ENCODE results near the gene HDGFL2.

HDGFL2 gene

GRCh38 chr19:4536798-4537197, 64.7 kb downstream of the HDGFL2 start:
- TF ChIP-seq CTCF (IDR thresholded peaks at IDR 0.05; ENCODE audit: low read depth, low read length, poor library complexity, severe bottlenecking): no peak
- TF ChIP-seq EZH2phosphoT487 (IDR thresholded peaks at IDR 0.05; ENCODE audit: borderline replicate concordance, low read length): no peak
- Histone ChIP-seq H4K20me1 (ENCODE audit: control insufficient read depth, insufficient read depth, low read depth, low read length) (no peaks in the 10 kb centered on the region), H3K27ac (ENCODE audit: low read depth, low read length) (no peak overlapping the region), H3K9me2 (replicated peaks; ENCODE audit: control insufficient read depth, low read length) (no peaks in the 10 kb centered on the region), H3F3A (ENCODE audit: control insufficient read depth, insufficient read depth) (no peaks in the 10 kb centered on the region), H3K4me1 (ENCODE audit: control insufficient read depth, low read length) (peaks cover 23% of the 10 kb centered on the region), H3K4me2 (ENCODE audit: low read length) (no peak overlapping the region), H3K4me3 (ENCODE audit: low read length) (no peak overlapping the region), H3K36me3 (ENCODE audit: control insufficient read depth, low read length) (no peaks in the 10 kb centered on the region), H3K9me3 (ENCODE audit: control insufficient read depth, insufficient read depth, low read length) (peaks cover 4% of the 10 kb centered on the region; the same call in 1 of the 2 replicates), H3K27me3 (ENCODE audit: control insufficient read depth, low read length) (0 out of 2 replicates have a peak, but pooled peaks cover 2% of the 10 kb centered on the region), H3K79me2 (ENCODE audit: control insufficient read depth, low read length) (no peaks in the 10 kb centered on the region)

- no peak overlapping the region for H3K4me3 ChIP-seq (ENCODE audit: low read length)
- H3K27ac ChIP-seq (ENCODE audit: low read depth, low read length): no peak overlapping the region
- 0 out of 2 replicates have a peak, but pooled peaks cover 2% of the 10 kb centered on the region for H3K27me3 ChIP-seq (ENCODE audit: control insufficient read depth, low read length)
Measured at GRCh38 chr19:4537953-4538600, 66.0 kb downstream of the HDGFL2 start.

GRCh38 chr19:4538601-4538954, 66.5 kb downstream of the HDGFL2 start:
- Histone ChIP-seq H4K20me1 (ENCODE audit: control insufficient read depth, insufficient read depth, low read depth, low read length) (no peaks in the 10 kb centered on the region), H3K27ac (ENCODE audit: low read depth, low read length) (no peak overlapping the region), H3K79me2 (ENCODE audit: control insufficient read depth, low read length) (no peaks in the 10 kb centered on the region), H3K4me3 (ENCODE audit: low read length) (no peak overlapping the region), H3K36me3 (ENCODE audit: control insufficient read depth, low read length) (no peaks in the 10 kb centered on the region), H3F3A (ENCODE audit: control insufficient read depth, insufficient read depth) (no peaks in the 10 kb centered on the region), H3K4me1 (ENCODE audit: control insufficient read depth, low read length) (peaks cover 23% of the 10 kb centered on the region), H3K27me3 (ENCODE audit: control insufficient read depth, low read length) (0 out of 2 replicates have a peak, but pooled peaks cover 2% of the 10 kb centered on the region), H3K9me3 (ENCODE audit: control insufficient read depth, insufficient read depth, low read length) (peaks cover 4% of the 10 kb centered on the region; the same call in 1 of the 2 replicates), H3K9me2 (replicated peaks; ENCODE audit: control insufficient read depth, low read length) (no peaks in the 10 kb centered on the region), H3K4me2 (ENCODE audit: low read length) (no peak overlapping the region)
- TF ChIP-seq EZH2phosphoT487 (IDR thresholded peaks at IDR 0.05; ENCODE audit: borderline replicate concordance, low read length): no peak
- no peak for TF ChIP-seq CTCF (IDR thresholded peaks at IDR 0.05; ENCODE audit: low read depth, low read length, poor library complexity, severe bottlenecking)

More at GRCh38 chr19:4537953-4538600, 66.0 kb downstream of the HDGFL2 start:
- Histone ChIP-seq H3K9me3 (ENCODE audit: control insufficient read depth, insufficient read depth, low read length) (peaks cover 4% of the 10 kb centered on the region; the same call in 1 of the 2 replicates), H3K9me2 (replicated peaks; ENCODE audit: control insufficient read depth, low read length) (no peaks in the 10 kb centered on the region), H3K79me2 (ENCODE audit: control insufficient read depth, low read length) (no peaks in the 10 kb centered on the region), H3F3A (ENCODE audit: control insufficient read depth, insufficient read depth) (no peaks in the 10 kb centered on the region), H3K4me1 (ENCODE audit: control insufficient read depth, low read length) (peaks cover 23% of the 10 kb centered on the region), H4K20me1 (ENCODE audit: control insufficient read depth, insufficient read depth, low read depth, low read length) (no peaks in the 10 kb centered on the region), H3K4me2 (ENCODE audit: low read length) (no peak overlapping the region), H3K36me3 (ENCODE audit: control insufficient read depth, low read length) (no peaks in the 10 kb centered on the region)
- TF ChIP-seq EZH2phosphoT487 (IDR thresholded peaks at IDR 0.05; ENCODE audit: borderline replicate concordance, low read length) (no peak), CTCF (IDR thresholded peaks at IDR 0.05; ENCODE audit: low read depth, low read length, poor library complexity, severe bottlenecking) (no peak)

Measured in DOHH2 (cell line).